ENCODE results near the gene PDE3A.
"Not testable (repeated sequence)": the region's sequence is repeated elsewhere in the genome, so short reads cannot be mapped to it uniquely, and the experiment has no call there.

The PDE3A gene

GRCh38 chr12:20599757-20600156 lies 231.4 kb downstream of the PDE3A start:
- TF ChIP-seq CTCF (IDR thresholded peaks at IDR 0.05; ENCODE audit: low read depth, low read length) = no peak
- no peak overlapping the region for H3K4me3 ChIP-seq (ENCODE audit: low read depth, low read length)
- no peak for DNase-seq (ENCODE audit: low read depth, low spot score)
- in situ Hi-C loops (cut with HindIII; ENCODE audit: low sequenced_read_pairs) = no loop called here

- H3K4me3 ChIP-seq (ENCODE audit: low read depth, low read length) = no peak overlapping the region
- peak; percentile 48 for TF ChIP-seq CTCF (IDR thresholded peaks at IDR 0.05; ENCODE audit: low read depth, low read length)
- in situ Hi-C loops (cut with HindIII; ENCODE audit: low sequenced_read_pairs) = no loop called here
- peak; percentile 76 for DNase-seq (ENCODE audit: low read depth, low spot score)
Measured at GRCh38 chr12:20601668-20602280, 233.4 kb downstream of the PDE3A start.

- DNase-seq (ENCODE audit: low read depth, low spot score) = peak; percentile 83
- in situ Hi-C loops (cut with HindIII; ENCODE audit: low sequenced_read_pairs) = no loop called here
- no peak overlapping the region for H3K4me3 ChIP-seq (ENCODE audit: low read depth, low read length)
- TF ChIP-seq CTCF (IDR thresholded peaks at IDR 0.05; ENCODE audit: low read depth, low read length) = no peak
Measured at GRCh38 chr12:20602641-20603391, 234.5 kb downstream of the PDE3A start.

- DNase-seq (ENCODE audit: low read depth, low spot score) = no peak
- in situ Hi-C loops (cut with HindIII; ENCODE audit: low sequenced_read_pairs) = no loop called here
- no peak for TF ChIP-seq CTCF (IDR thresholded peaks at IDR 0.05; ENCODE audit: low read depth, low read length)
- no peak overlapping the region for H3K4me3 ChIP-seq (ENCODE audit: low read depth, low read length)
Measured at GRCh38 chr12:20604408-20605067, 236.2 kb downstream of the PDE3A start.

GRCh38 chr12:20615020-20615419 lies 246.7 kb downstream of the PDE3A start:
- DNase-seq (ENCODE audit: low read depth, low spot score); H3K4me3 ChIP-seq (ENCODE audit: low read depth, low read length); in situ Hi-C loops (cut with HindIII; ENCODE audit: low sequenced_read_pairs): not testable (repeated sequence)

- H3K4me3 ChIP-seq (ENCODE audit: low read depth, low read length) = no peak overlapping the region
- no peak for DNase-seq (ENCODE audit: low read depth, low spot score)
- no peak for TF ChIP-seq CTCF (IDR thresholded peaks at IDR 0.05; ENCODE audit: low read depth, low read length)
- in situ Hi-C loops (cut with HindIII; ENCODE audit: low sequenced_read_pairs) = no loop called here
Measured at GRCh38 chr12:20616093-20616492, 247.8 kb downstream of the PDE3A start.

- DNase-seq (ENCODE audit: low read depth, low spot score) = no peak
- H3K4me3 ChIP-seq (ENCODE audit: low read depth, low read length) = no peak overlapping the region
- TF ChIP-seq CTCF (IDR thresholded peaks at IDR 0.05; ENCODE audit: low read depth, low read length) = no peak
- in situ Hi-C loops (cut with HindIII; ENCODE audit: low sequenced_read_pairs) = no loop called here
Measured at GRCh38 chr12:20620261-20620660, 251.9 kb downstream of the PDE3A start.
